Measurements from ENCODE around the gene GJA3. TPM values are rescaled to one million over a fixed set of nuclear protein-coding genes. Genes with fewer than 3 reads are reported as not detected.
A peak's percentile ranks its signal among the peaks of the same experiment; 100 is the strongest.

The GJA3 gene
- total RNA-seq, 4 donors from 2014 or later = 0.11 to 0.54 (median 0.41) TPM

- Histone ChIP-seq H3K9me3 (no peaks in the 10 kb centered on the region), H3K4me3 (replicated peaks in 1 of 3) (no peak overlapping the region), H3K4me1 (peaks cover 0 to 7% of the 10 kb centered on the region in 2 donors), H3K27ac (no peak overlapping the region), H3K27me3 (no peaks in the 10 kb centered on the region), H3K36me3 (no peaks in the 10 kb centered on the region)
- WGBS, 2 donors = 80 to 84% methylated on average over 4 of the region's 4 CpGs
- TF ChIP-seq POLR2A (IDR thresholded peaks at IDR 0.05) = no peak
- intact Hi-C loops (cut with DNase I) = no loop called here
- no peak for DNase-seq
Observed at GRCh38 chr13:20140487-20140886, 20.4 kb downstream of the GJA3 start.

- WGBS, 2 donors = 73 to 80% methylated on average over 2 of the region's 2 CpGs
- Histone ChIP-seq H3K4me3 (replicated peaks in 1 of 3) (no peak overlapping the region), H3K27ac (no peak overlapping the region), H3K27me3 (no peaks in the 10 kb centered on the region), H3K9me3 (no peaks in the 10 kb centered on the region), H3K4me1 (peaks cover 0 to 7% of the 10 kb centered on the region in 2 donors), H3K36me3 (no peaks in the 10 kb centered on the region)
- intact Hi-C loops (cut with DNase I) = no loop called here
- no peak for DNase-seq
- no peak for TF ChIP-seq POLR2A (IDR thresholded peaks at IDR 0.05)
- TF ChIP-seq CTCF (IDR thresholded peaks at IDR 0.05) = no peak
Observed at GRCh38 chr13:20137875-20138274, 23.0 kb downstream of the GJA3 start.

GRCh38 chr13:20136781-20137703 is 23.8 kb downstream of the GJA3 start:
- intact Hi-C loops (cut with DNase I) = no loop called here
- Histone ChIP-seq H3K36me3 (no peaks in the 10 kb centered on the region), H3K4me3 (replicated peaks in 1 of 3) (no peak overlapping the region), H3K9me3 (no peaks in the 10 kb centered on the region), H3K4me1 (peaks cover 0 to 3% of the 10 kb centered on the region in 2 donors), H3K27me3 (no peaks in the 10 kb centered on the region), H3K27ac (no peak overlapping the region)
- TF ChIP-seq CTCF (IDR thresholded peaks at IDR 0.05) (peak in 1 of 6 experiments; percentile 52), POLR2A (IDR thresholded peaks at IDR 0.05) (no peak)
- peak; percentile 55 to 63 for DNase-seq
- 30 to 32% methylated on average over 52 of the region's 56 CpGs for WGBS, 2 donors

- DNase-seq = no peak
- TF ChIP-seq POLR2A (IDR thresholded peaks at IDR 0.05) (no peak), CTCF (IDR thresholded peaks at IDR 0.05) (no peak)
- no peak overlapping the region for H3K27ac ChIP-seq
- no peaks in the 10 kb centered on the region for H3K36me3 ChIP-seq
- H3K4me1 ChIP-seq = peaks cover 3 to 10% of the 10 kb centered on the region in 2 donors
- intact Hi-C loops (cut with DNase I) = no loop called here
- WGBS, 2 donors = 61 to 72% methylated on average over 8 of the region's 8 CpGs
- H3K4me3 ChIP-seq (replicated peaks in 1 of 3) = no peak overlapping the region
- H3K9me3 ChIP-seq = no peaks in the 10 kb centered on the region
- no peaks in the 10 kb centered on the region for H3K27me3 ChIP-seq
Observed at GRCh38 chr13:20134732-20135131, 26.1 kb downstream of the GJA3 start.

- Histone ChIP-seq H3K27ac (peak overlapping the region in 1 of 3 donors; percentile 27), H3K27me3 (no peaks in the 10 kb centered on the region), H3K4me3 (replicated peaks in 1 of 3) (no peak overlapping the region), H3K9me3 (no peaks in the 10 kb centered on the region), H3K36me3 (no peaks in the 10 kb centered on the region), H3K4me1 (peaks cover 3 to 16% of the 10 kb centered on the region in 2 donors)
- intact Hi-C loops (cut with DNase I) = no loop called here
- WGBS, 2 donors = 90 to 93% methylated on average over 10 of the region's 10 CpGs
- DNase-seq = no peak
- TF ChIP-seq CTCF (IDR thresholded peaks at IDR 0.05) (no peak), POLR2A (IDR thresholded peaks at IDR 0.05) (no peak)
Observed at GRCh38 chr13:20132052-20132634, 28.7 kb downstream of the GJA3 start.
